HG03095 (cell line): ENCODE results near the gene TMEM126B.
"Not testable (repeated sequence)": the region's sequence is repeated elsewhere in the genome, so short reads cannot be mapped to it uniquely, and the experiment has no call there.

Experiments used
- ATAC-seq: cut with Tn5 transposase; IDR thresholded peaks from one replicate; pipeline ENCODE4 v1.9.1; 2021; ENCODE audit warnings: moderate library complexity; ENCODE audit not compliant: unreplicated experiment

Gene TMEM126B

GRCh38 chr11:85627998-85628770 is at the start of gene TMEM126B:
TMEM126B (plus strand) TSS chr11:85628593; CDS start chr11:85628608, 15 bp downstream.
- ATAC-seq: peak; percentile 99

- no peak for ATAC-seq
These were observed 46.3 kb upstream of the TMEM126B start for GRCh38 chr11:85582111-85582510.

GRCh38 chr11:85589373-85589772 is 39.0 kb upstream of the TMEM126B start:
- ATAC-seq: no peak

GRCh38 chr11:85590848-85591483 is 37.4 kb upstream of the TMEM126B start:
- ATAC-seq: no peak

GRCh38 chr11:85595285-85595884 is 33.0 kb upstream of the TMEM126B start:
- no peak for ATAC-seq

- no peak for ATAC-seq
These were observed 31.5 kb upstream of the TMEM126B start for GRCh38 chr11:85596886-85597285.

- ATAC-seq: no peak
These were observed 29.3 kb upstream of the TMEM126B start for GRCh38 chr11:85599083-85599482.

GRCh38 chr11:85602526-85603213 is 25.7 kb upstream of the TMEM126B start:
- ATAC-seq: no peak

GRCh38 chr11:85603220-85603619 is 25.2 kb upstream of the TMEM126B start:
- ATAC-seq: no peak

GRCh38 chr11:85606237-85606636 is 22.2 kb upstream of the TMEM126B start:
- not testable (repeated sequence) for ATAC-seq

GRCh38 chr11:85608621-85609020 is 19.8 kb upstream of the TMEM126B start:
- not testable (repeated sequence) for ATAC-seq

- ATAC-seq: not testable (repeated sequence)
These were observed 19.1 kb upstream of the TMEM126B start for GRCh38 chr11:85609286-85609685.

- not testable (repeated sequence) for ATAC-seq
These were observed 16.8 kb upstream of the TMEM126B start for GRCh38 chr11:85611643-85612042.

- ATAC-seq: no peak
These were observed 8.9 kb upstream of the TMEM126B start for GRCh38 chr11:85619499-85619898.

- ATAC-seq: no peak
These were observed 8.1 kb upstream of the TMEM126B start for GRCh38 chr11:85620256-85620655.

GRCh38 chr11:85626496-85626895 is 1.9 kb upstream of the TMEM126B start:
- no peak for ATAC-seq

- no peak for ATAC-seq
These were observed 928 bp upstream of the TMEM126B start, which contains the start of gene DLG2 for GRCh38 chr11:85627332-85627997. DLG2 (minus strand) TSS chr11:85627344.

GRCh38 chr11:85628771-85629341 is 463 bp downstream of the TMEM126B start:
- ATAC-seq: peak; percentile 5

GRCh38 chr11:85634747-85635146 is 6.4 kb downstream of the TMEM126B start:
- ATAC-seq: no peak

- no peak for ATAC-seq
These were observed 14.8 kb downstream of the TMEM126B start for GRCh38 chr11:85643191-85643614.
